GM19438 (cell line): ENCODE data around the gene OR6K6.

Source experiments
- ATAC-seq: cut with Tn5 transposase; IDR thresholded peaks from one replicate; pipeline ENCODE4 v1.9.1; 2021; ENCODE audit warnings: low read depth; ENCODE audit not compliant: unreplicated experiment

OR6K6 gene

GRCh38 chr1:158799689-158800088 lies 45.2 kb downstream of the OR6K6 start:
- no peak for ATAC-seq

DNA sequence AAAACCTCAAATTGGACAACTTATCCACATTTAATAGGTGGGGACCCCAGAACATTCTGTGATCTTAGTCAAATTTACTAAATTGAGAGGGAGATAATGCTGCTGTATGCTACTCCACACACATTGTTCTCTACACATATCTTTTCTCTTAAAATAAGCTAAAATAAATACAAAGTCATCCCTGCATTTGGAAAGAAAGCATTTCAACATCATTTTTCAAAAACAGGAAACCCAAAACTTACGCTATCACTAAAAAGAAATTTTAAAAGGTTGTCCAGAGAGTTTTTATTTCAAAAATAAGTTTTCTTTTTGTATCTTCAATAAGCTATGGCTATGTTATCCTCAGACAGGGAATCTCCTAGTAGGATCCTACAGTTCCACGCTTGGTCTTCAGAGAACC lies 46.0 kb downstream of the OR6K6 start:
- no peak for ATAC-seq

- ATAC-seq = no peak
These were observed 46.9 kb downstream of the OR6K6 start for GRCh38 chr1:158801396-158801795.

DNA sequence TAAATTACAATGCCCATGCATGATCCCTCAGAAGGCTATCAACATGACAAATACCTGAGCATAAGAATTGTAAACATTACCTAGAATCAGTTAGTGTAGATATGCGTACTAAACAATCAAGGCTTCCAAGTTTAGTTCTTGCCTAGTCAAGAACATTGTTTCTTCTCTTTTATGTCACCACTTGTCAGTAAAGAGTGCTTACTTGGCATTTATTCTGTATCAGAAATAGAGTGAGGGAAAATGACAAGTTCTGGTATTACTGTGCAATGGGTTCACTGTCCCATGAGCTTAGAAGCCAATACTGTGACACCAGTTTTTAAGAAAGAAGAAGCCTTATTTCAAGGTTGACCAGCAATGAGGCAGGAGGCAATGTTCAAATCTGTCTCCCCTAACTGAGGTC lies 49.2 kb downstream of the OR6K6 start:
- ATAC-seq = no peak
